ENCODE measurements around the gene IFRD2. TPM values are rescaled to one million over a fixed set of nuclear protein-coding genes. Genes with fewer than 3 reads are reported as not detected.
A peak's percentile ranks its signal among the peaks of the same experiment; 100 is the strongest.

The IFRD2 gene
- total and polyA plus RNA-seq, 2 of the 13 experiments (the other 11 are each of a cell fraction or from before 2014, with no cell fraction given) = 32.8 to 96.1 TPM

GRCh38 chr3:50302095-50303012 is 10.1 kb upstream of the IFRD2 start (continued):
- TF ChIP-seq ZBTB2 (CRISPR knock-in tag; IDR thresholded peaks at IDR 0.05; ENCODE audit: low read depth) = no peak
- TF ChIP-seq POLR2A (IDR thresholded peaks at IDR 0.05; ENCODE audit: insufficient read depth in 1 of 2, low read depth in 2 of 2, low read length in 2 of 2) = peak in 1 of 2 experiments; percentile 5; a peak in 1 of 4 replicates
- 0 out of 2 replicates have a peak, but pooled peaks have one; percentile 71 for TF ChIP-seq ATF7-NPFF (CRISPR knock-in tag; IDR thresholded peaks at IDR 0.05; ENCODE audit: low read depth)
- TF ChIP-seq CC2D1A (CRISPR knock-in tag; IDR thresholded peaks at IDR 0.05) = peak; percentile 11; the same call in 1 of the 2 replicates
- TF ChIP-seq BATF2 (CRISPR knock-in tag; IDR thresholded peaks at IDR 0.05) = 0 out of 2 replicates have a peak, but pooled peaks have one; percentile 25
- TF ChIP-seq ZNF354B (CRISPR knock-in tag; IDR thresholded peaks at IDR 0.05) = 0 out of 2 replicates have a peak, but pooled peaks have one; percentile 16
- TF ChIP-seq ZNF414 (CRISPR knock-in tag; IDR thresholded peaks at IDR 0.05) = peak; percentile 13; the same call in 1 of the 2 replicates
- peak; percentile 8; the same call in 1 of the 2 replicates for TF ChIP-seq RXRA (CRISPR knock-in tag; IDR thresholded peaks at IDR 0.05)
- TF ChIP-seq ZNF446 (CRISPR knock-in tag; IDR thresholded peaks at IDR 0.05) = peak; percentile 27; the same call in 1 of the 2 replicates
- 0 out of 2 replicates have a peak, but pooled peaks have one; percentile 9 for TF ChIP-seq ZNF484 (CRISPR knock-in tag; IDR thresholded peaks at IDR 0.05; ENCODE audit: borderline replicate concordance, low read depth)
- TF ChIP-seq YEATS4 (CRISPR knock-in tag; IDR thresholded peaks at IDR 0.05; ENCODE audit: borderline replicate concordance) = peak; percentile 2; the same call in 1 of the 2 replicates
- TF ChIP-seq ATF2 (CRISPR knock-in tag; IDR thresholded peaks at IDR 0.05) = no peak
- TF ChIP-seq TBX2 (CRISPR knock-in tag; IDR thresholded peaks at IDR 0.05; ENCODE audit: borderline replicate concordance) = peak; percentile 1; the same call in 1 of the 2 replicates
- no peak for TF ChIP-seq BRCA1 (CRISPR knock-in tag; IDR thresholded peaks at IDR 0.05)
- TF ChIP-seq ZNF772 (CRISPR knock-in tag; IDR thresholded peaks at IDR 0.05) = peak; percentile 56; the same call in 1 of the 2 replicates
- no peak for TF ChIP-seq TCF12 (IDR thresholded peaks at IDR 0.05)
- TF ChIP-seq TCF12 (CRISPR knock-in tag; IDR thresholded peaks at IDR 0.05) = no peak
- TF ChIP-seq CCDC6 (CRISPR knock-in tag; IDR thresholded peaks at IDR 0.05) = peak; percentile 75; the same call in 1 of the 2 replicates
- TF ChIP-seq ZNF737 (CRISPR knock-in tag; IDR thresholded peaks at IDR 0.05; ENCODE audit: borderline replicate concordance) = peak; percentile 73; the same call in 1 of the 2 replicates
- TF ChIP-seq ZKSCAN5 (CRISPR knock-in tag; IDR thresholded peaks at IDR 0.05) = 0 out of 2 replicates have a peak, but pooled peaks have one; percentile 52
- peak; percentile 8; the same call in 1 of the 2 replicates for TF ChIP-seq ZNF558 (CRISPR knock-in tag; IDR thresholded peaks at IDR 0.05; ENCODE audit: borderline replicate concordance)
- TF ChIP-seq ZNF510 (CRISPR knock-in tag; IDR thresholded peaks at IDR 0.05; ENCODE audit: low read depth) = 0 out of 2 replicates have a peak, but pooled peaks have one; percentile 26
- peak; percentile 66; the same call in 1 of the 2 replicates for TF ChIP-seq MTERF4 (CRISPR knock-in tag; IDR thresholded peaks at IDR 0.05)

Measured in HepG2 (cell line).